DND-41 (cell line): ENCODE data around the gene ARHGAP6.

Source experiments
- ATAC-seq: fragments of 200-7000 bp; cut with Tn5 transposase; 3 replicates; pipeline ENCODE4 v1.9.1; 2021; ENCODE audit warnings: low read depth; ENCODE audit not compliant: insufficient read depth
- DNase-seq: peaks from one replicate; pipeline ENCODE4 v3.0.0-alpha.2; 2020
- H2AFZ ChIP-seq: 2 replicates; pipeline ENCODE4 v1.6.0; 2012; ENCODE audit warnings: low read depth, low read length
- H3K27ac ChIP-seq: 2 replicates; pipeline ENCODE4 v1.5.1; 2012; ENCODE audit warnings: low read length, inconsistent platforms
- H3K27me3 ChIP-seq: fragments of 200-600 bp; sonication (generic); 2 replicates; pipeline ENCODE4 v1.6.0; 2012; ENCODE audit warnings: low read length, mild to moderate bottlenecking, inconsistent platforms; ENCODE audit not compliant: insufficient read depth, poor library complexity
- H3K36me3 ChIP-seq: 2 replicates; pipeline ENCODE4 v1.5.1; 2012; ENCODE audit warnings: low read length, inconsistent platforms; ENCODE audit not compliant: insufficient read depth
- H3K4me1 ChIP-seq: 2 replicates; pipeline ENCODE4 v1.5.1; 2012; ENCODE audit warnings: mild to moderate bottlenecking, low read length; ENCODE audit not compliant: insufficient read depth
- H3K4me2 ChIP-seq: 2 replicates; pipeline ENCODE4 v1.6.0; 2012; ENCODE audit warnings: mild to moderate bottlenecking, moderate library complexity, low read length, inconsistent platforms; ENCODE audit not compliant: insufficient read depth
- H3K4me3 ChIP-seq, 2 experiments: fragments of 200-600 bp in 1 of 2; shearing (Covaris generic) in 1 of 2; 2 replicates each; pipeline ENCODE4 v1.5.1; 2012 to 2016; ENCODE audit warnings: inconsistent platforms in 2 of 2, low read length in 2 of 2, mild to moderate bottlenecking in 2 of 2, low read depth in 1 of 2, moderate library complexity in 1 of 2
- H3K79me2 ChIP-seq: 2 replicates; pipeline ENCODE4 v1.6.0; 2012; ENCODE audit warnings: low read length, inconsistent platforms; ENCODE audit not compliant: insufficient read depth
- H3K9ac ChIP-seq: 2 replicates; pipeline ENCODE4 v1.6.0; 2012; ENCODE audit warnings: low read depth, mild to moderate bottlenecking, inconsistent platforms, low read length, moderate library complexity
- H3K9me3 ChIP-seq: 2 replicates; pipeline ENCODE4 v1.5.1; 2012; ENCODE audit warnings: low read length, moderate library complexity, mild to moderate bottlenecking, inconsistent platforms; ENCODE audit not compliant: insufficient read depth, severe bottlenecking
- H4K20me1 ChIP-seq: 2 replicates; pipeline ENCODE4 v1.6.0; 2012; ENCODE audit warnings: low read length; ENCODE audit not compliant: insufficient read depth
- CTCF ChIP-seq: IDR thresholded peaks from 2 replicates; pipeline ENCODE4 v1.5.1; 2012; ENCODE audit warnings: borderline replicate concordance, low read length, moderate library complexity, mild to moderate bottlenecking; ENCODE audit not compliant: poor library complexity, severe bottlenecking; ENCODE audit errors: extremely low read depth
- EZH2 ChIP-seq: IDR thresholded peaks from 3 replicates; pipeline ENCODE4 v1.6.1; 2012; ENCODE audit warnings: borderline replicate concordance, low read depth, mild to moderate bottlenecking, moderate library complexity, low read length, inconsistent platforms; ENCODE audit not compliant: severe bottlenecking

Gene ARHGAP6

GRCh38 chrX:11257290-11257689 is 408.4 kb downstream of the ARHGAP6 start:
- Histone ChIP-seq H3K4me3 (no peak overlapping the region), H2AFZ (no peak overlapping the region), H4K20me1 (no peaks in the 10 kb centered on the region), H3K27me3 (no peaks in the 10 kb centered on the region), H3K27ac (no peak overlapping the region), H3K36me3 (no peaks in the 10 kb centered on the region), H3K4me2 (no peak overlapping the region), H3K79me2 (no peaks in the 10 kb centered on the region), H3K4me1 (no peaks in the 10 kb centered on the region), H3K9me3 (no peaks in the 10 kb centered on the region), H3K9ac (no peak overlapping the region)
- DNase-seq (no peak), ATAC-seq (no peak)
- no peak for TF ChIP-seq CTCF
- no peak for TF ChIP-seq EZH2

- Histone ChIP-seq H3K79me2 (no peaks in the 10 kb centered on the region), H2AFZ (no peak overlapping the region), H3K4me3 (no peak overlapping the region), H3K9me3 (no peaks in the 10 kb centered on the region), H3K9ac (no peak overlapping the region), H3K36me3 (no peaks in the 10 kb centered on the region), H3K27me3 (no peaks in the 10 kb centered on the region), H3K4me1 (no peaks in the 10 kb centered on the region), H3K4me2 (no peak overlapping the region), H4K20me1 (no peaks in the 10 kb centered on the region), H3K27ac (no peak overlapping the region)
- ATAC-seq (no peak), DNase-seq (no peak)
- TF ChIP-seq CTCF = no peak
- TF ChIP-seq EZH2 = no peak
These were observed 411.2 kb downstream of the ARHGAP6 start for GRCh38 chrX:11254417-11255109.

GRCh38 chrX:11244636-11245035 is 421.1 kb downstream of the ARHGAP6 start:
- no peaks in the 10 kb centered on the region for H3K27me3 ChIP-seq
- H3K27ac ChIP-seq = no peak overlapping the region
- no peaks in the 10 kb centered on the region for H3K4me1 ChIP-seq
- H3K9ac ChIP-seq = no peak overlapping the region
- H4K20me1 ChIP-seq = no peaks in the 10 kb centered on the region
- H3K79me2 ChIP-seq = no peaks in the 10 kb centered on the region
- DNase-seq (no peak), ATAC-seq (no peak)
- no peaks in the 10 kb centered on the region for H3K36me3 ChIP-seq
- TF ChIP-seq CTCF = no peak
- TF ChIP-seq EZH2 = no peak
- H2AFZ ChIP-seq = no peak overlapping the region
- no peak overlapping the region for H3K4me3 ChIP-seq
- no peak overlapping the region for H3K4me2 ChIP-seq
- no peaks in the 10 kb centered on the region for H3K9me3 ChIP-seq
